GM21528 (cell line): ENCODE results near the gene SLC22A15.
A peak's percentile ranks its signal among the peaks of the same experiment; 100 is the strongest.
"Not testable (repeated sequence)": the region's sequence is repeated elsewhere in the genome, so short reads cannot be mapped to it uniquely, and the experiment has no call there.

Experiments
- ATAC-seq: cut with Tn5 transposase; IDR thresholded peaks from one replicate; pipeline ENCODE4 v1.9.1; 2021; ENCODE audit warnings: mild to moderate bottlenecking, moderate library complexity; ENCODE audit not compliant: unreplicated experiment, low FRiP score

Gene SLC22A15

DNA sequence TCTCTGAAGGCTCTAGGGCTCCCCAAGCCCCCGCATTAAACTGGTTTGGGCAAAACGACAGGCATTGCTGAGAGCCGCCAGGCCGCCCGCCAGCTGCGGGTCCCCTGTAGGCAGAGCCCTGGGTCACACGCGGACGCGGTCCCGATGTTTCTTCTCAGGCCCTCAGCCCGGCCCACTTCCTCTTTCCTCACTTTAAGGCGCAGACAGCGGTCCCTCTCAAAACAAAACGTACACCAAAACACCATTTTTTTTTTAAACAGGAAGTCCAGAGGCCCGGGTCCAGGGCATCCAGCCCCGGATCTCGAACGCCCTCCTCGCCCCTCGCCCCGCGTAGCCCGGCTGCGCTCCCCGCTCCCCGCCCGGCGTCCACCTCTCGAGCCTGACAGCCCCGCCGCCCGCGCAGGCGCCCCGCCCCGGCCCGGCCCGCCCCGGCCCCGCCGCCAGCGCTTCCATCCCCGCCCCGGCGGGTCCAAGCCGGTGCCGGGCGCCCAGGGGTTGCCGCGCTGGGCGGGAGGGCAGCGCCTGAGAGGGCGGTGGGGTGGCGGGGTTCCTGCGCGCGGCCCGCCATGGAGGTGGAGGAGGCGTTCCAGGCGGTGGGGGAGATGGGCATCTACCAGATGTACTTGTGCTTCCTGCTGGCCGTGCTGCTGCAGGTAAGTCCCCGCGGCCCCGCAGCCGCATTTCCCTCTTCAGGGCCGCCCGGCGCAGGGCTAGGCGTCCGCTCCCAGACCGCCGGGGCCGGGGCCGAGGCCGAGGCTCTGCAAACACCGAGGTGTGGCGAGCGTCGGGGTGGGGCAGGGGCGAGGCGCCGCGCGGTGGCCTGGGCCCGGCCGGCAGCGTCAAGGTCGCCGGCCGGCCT, at the start of gene SLC22A15:
SLC22A15 (plus strand) TSS at position 452 of the 859 bp plus-strand sequence; CDS start at position 567, 115 bp downstream.
- ATAC-seq: peak; percentile 91

DNA sequence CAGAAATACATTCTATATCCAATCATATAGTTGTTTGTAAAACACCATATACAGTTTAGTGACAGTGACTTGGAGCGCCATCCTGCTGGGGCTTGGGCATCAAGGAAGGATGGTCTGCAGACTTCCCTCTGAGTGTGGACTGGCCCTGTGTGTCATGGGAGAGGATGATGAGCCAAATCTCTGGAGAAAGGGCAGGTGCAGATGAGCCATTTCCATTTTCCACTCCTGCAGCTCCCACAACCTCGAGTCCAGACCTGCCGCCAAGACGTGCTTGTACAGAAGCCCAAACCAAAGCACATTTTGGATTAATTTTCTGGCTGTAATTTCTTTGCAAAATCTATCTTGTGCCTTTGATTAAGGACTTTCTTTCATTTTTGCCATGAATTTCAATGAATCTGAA, 48.3 kb upstream of the SLC22A15 start:
- ATAC-seq: no peak

DNA sequence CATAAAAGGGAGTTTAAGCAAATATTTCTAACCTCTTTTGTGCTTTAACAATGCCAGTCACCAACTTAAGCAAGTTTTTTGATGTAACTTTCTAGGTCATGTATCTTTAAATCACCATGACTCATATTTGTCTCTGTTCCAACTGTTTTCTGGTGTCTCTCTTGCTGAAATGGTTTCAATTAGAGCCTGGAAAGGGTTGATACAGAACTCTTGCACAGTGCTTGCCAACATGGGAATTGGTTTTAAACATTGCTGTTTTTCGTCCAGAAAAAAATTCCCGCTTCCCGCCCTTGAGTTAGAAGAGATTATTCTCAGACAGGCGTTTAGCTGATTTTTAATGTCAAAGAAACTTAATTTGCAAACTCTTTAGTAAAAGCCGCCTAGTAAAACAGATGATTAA, 46.4 kb upstream of the SLC22A15 start:
- no peak for ATAC-seq

GRCh38 chr1:115933625-115934024, 42.7 kb upstream of the SLC22A15 start:
- no peak for ATAC-seq

GRCh38 chr1:115939455-115939854, 36.9 kb upstream of the SLC22A15 start:
- ATAC-seq: no peak

DNA sequence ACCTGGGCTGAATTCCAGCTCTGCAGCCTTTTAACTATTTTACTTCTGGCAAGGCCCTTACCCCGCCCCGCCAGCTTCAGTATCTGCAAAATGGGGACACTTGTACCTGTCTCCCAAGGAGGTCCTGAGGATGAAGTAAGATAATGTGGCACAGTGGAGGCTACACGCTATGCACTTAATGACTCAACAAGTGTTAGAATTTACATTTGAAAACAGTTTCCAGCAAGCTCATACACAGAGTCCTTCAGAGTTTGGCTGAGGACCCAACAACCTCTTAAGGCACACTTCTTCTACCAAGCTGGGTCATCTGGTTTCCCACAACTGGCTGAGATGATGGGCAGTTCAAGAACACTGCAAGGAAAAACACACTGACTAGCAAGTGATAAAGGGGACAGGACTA, 30.2 kb upstream of the SLC22A15 start:
- no peak for ATAC-seq

DNA sequence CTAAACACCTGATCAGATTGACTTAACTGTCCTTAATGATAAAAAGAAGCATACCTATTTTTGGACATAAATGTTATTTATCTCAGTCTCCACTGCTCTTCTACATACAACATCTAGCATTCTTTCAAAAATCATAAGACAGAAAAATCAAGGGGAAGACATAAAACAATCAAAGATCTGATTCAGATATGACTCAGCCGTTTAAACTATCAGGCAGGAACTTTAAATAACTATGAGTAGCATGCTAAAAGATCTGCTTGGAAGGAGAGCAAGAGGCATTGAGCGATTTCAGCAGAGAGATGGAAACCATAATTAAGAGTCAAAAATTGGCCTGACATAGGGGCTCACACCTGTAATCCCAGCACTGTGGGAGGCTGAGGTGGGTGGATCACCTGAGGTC, 27.2 kb upstream of the SLC22A15 start:
- no peak for ATAC-seq

DNA sequence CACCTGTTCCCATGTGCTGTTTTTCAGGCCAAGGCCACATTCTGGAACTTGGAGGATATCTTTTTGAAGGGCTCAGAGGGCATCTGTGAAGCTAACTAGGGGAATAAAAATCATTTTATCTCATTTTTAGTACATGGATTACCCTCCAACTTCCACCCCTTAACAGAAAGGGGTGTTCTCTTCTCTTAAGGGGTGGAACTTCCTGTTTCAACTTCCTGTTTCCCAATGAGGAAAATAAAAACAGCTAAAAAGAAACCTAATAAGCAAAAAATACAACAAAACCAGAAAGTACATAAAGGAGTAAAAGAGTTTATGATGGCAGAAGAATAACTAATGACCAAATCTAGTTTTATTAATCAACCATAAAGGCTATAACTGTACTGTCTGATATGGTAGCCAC, 24.8 kb upstream of the SLC22A15 start:
- ATAC-seq: no peak

GRCh38 chr1:115952547-115952946, 23.8 kb upstream of the SLC22A15 start:
- no peak for ATAC-seq

GRCh38 chr1:115953180-115953579, 23.1 kb upstream of the SLC22A15 start:
- ATAC-seq: no peak

- no peak for ATAC-seq
Observed at GRCh38 chr1:115954684-115955083, 21.6 kb upstream of the SLC22A15 start.

DNA sequence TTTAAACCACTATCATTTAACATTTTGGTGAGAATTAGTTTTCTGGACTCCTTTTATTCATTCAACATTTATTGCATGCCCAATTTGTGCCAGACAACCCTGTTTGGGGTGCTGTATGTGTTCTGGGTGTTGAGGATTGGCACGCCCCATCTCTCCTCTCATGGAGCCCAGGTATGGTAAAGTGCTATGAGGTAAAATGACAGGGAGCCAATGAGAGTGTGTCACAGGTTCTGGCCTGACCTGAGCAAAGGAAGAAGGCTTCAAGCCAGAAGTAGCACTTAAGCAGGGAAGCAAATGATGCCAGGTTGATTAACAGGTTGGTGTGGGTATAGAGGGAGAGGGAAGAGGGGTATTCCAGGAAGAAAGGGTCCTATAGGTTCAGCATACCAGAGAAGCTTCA, 21.1 kb upstream of the SLC22A15 start:
- ATAC-seq: no peak

GRCh38 chr1:115958866-115959265, 17.4 kb upstream of the SLC22A15 start:
- ATAC-seq: no peak

GRCh38 chr1:115969509-115969908, 6.8 kb upstream of the SLC22A15 start:
- ATAC-seq: no peak

GRCh38 chr1:115971778-115972177, 4.5 kb upstream of the SLC22A15 start:
- not testable (repeated sequence) for ATAC-seq

DNA sequence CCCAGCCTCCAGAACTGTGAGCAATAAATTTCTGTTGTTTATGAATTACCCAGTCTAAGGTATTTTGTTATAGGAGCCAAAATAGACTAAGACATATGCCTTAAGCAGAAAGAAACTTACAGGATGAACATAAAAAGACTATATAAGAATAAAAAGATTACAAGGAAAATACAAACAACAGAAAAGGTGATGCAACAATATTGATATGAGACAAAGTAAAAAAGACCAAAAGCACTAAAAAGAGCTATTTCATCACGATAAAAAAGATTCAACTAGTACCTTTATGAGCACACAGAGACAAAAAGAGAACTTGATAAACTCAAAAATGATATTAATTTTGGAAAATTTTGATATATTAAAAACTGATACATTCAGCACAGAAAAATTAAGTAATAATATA, 3.2 kb upstream of the SLC22A15 start:
- ATAC-seq: no peak

DNA sequence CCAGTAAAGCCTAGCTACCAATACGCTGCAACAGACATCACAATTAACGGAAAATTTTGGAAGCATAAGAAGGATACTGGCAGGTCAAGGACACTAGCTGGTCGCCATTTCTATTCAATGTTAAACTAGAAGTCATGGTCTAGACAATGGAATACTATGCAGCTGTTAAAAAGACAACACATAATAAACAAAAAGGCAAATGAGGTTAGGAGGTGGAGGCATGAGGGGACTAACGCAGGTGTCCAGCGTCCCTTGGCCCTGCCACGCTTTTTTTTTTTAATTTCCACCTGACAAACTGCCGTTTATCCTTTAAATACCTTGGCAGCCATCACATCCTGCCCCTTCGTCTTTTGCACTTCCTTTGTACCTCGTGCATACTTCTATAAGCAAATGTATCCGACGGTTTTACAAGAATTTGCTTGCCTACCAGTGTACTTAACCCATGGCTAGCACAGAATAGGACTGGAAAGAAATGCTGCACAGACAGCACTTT, 698 bp upstream of the SLC22A15 start:
- no peak for ATAC-seq

GRCh38 chr1:115976921-115977498, 697 bp downstream of the SLC22A15 start:
- no peak for ATAC-seq

GRCh38 chr1:115977499-115978258, 1.4 kb downstream of the SLC22A15 start:
- no peak for ATAC-seq

- no peak for ATAC-seq
Observed at GRCh38 chr1:115978292-115978941, 2.1 kb downstream of the SLC22A15 start.

- ATAC-seq: no peak
Observed at GRCh38 chr1:115980156-115980555, 3.8 kb downstream of the SLC22A15 start.
